GM18909 (cell line): ENCODE measurements around the gene OPALIN.

ENCODE experiments used
- ATAC-seq: cut with Tn5 transposase; IDR thresholded peaks from one replicate; pipeline ENCODE4 v1.9.1; 2021; ENCODE audit warnings: mild to moderate bottlenecking; ENCODE audit not compliant: unreplicated experiment, poor library complexity

OPALIN gene

DNA sequence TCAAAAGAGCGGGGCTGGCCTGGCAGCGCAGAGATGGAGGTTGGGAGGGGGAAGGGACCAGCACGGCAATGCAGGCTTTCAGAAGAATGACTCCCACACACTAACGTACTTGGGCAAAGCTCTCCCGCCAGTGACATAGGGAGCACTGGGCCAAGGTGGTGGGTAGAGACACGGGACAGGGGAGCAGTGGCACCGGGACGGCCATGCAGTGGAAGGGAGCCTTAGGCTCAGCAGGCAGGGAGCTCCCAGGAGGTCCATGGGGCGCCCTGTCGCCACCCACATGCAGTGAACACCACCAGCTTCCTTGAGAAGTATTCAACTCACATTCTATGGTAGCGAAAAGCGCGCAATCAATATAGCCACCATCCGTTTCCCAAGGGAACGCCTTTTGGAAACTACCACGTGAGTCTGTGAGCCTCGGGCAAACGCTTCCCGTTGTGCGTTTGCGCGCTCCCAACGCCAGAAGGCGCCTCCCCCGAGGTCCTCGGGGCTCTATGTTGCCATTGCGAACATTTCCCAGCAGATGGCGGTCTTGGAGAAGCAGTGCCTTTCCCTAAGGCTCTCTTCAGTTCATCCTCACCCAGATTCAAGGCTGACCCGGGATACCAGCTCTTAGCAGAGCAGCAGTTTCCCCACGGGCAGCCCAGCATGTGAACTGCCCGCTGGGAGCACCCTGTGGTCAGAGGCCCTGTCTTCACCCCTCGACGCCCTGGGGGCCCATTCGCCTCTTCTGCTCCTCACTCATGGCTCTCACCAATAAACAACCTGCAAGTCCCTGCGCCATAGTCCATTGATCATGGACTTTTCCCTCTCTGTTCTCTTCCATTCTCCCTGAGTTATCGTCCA, 16.4 kb upstream of the OPALIN start:
- peak; percentile 74 for ATAC-seq

DNA sequence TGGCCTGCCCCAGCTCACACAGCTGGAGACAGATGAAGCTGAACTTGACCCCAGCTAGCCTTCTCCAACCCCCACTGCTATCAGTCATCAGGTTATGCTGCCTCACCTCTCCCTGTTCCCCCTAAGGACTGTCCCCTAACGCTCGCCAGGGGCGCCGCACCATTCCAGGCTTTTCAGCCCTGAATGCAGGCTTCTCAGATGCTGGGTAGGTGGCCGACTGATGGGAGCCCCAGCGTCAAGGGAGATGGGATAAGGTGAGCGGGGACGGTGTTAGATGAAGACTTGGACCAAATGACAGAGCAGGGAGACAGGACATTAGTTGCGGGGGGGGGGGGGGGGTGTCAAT, 15.8 kb upstream of the OPALIN start:
- ATAC-seq = no peak

- ATAC-seq = no peak
These were observed 15.2 kb upstream of the OPALIN start for GRCh38 chr10:96374004-96374403.

DNA sequence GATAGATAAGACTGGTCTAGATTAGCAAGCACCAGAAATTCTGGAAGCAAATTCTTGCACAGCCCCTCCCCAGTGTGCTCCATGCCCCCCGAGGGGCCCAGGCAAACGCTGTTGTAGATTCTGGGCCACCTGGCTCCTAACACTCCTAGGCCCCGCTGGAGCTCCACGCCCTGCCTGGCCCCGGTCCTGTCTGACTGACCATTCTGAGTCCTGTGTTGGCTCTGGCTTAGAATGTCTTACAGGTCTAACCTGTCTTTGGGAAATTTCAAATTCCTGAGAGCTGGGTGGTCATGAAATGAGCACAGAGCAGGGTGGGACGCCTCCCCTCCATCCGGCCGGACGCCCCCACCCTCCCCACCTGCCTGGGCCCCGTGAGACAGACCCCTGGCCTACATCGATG, 12.6 kb upstream of the OPALIN start:
- no peak for ATAC-seq

DNA sequence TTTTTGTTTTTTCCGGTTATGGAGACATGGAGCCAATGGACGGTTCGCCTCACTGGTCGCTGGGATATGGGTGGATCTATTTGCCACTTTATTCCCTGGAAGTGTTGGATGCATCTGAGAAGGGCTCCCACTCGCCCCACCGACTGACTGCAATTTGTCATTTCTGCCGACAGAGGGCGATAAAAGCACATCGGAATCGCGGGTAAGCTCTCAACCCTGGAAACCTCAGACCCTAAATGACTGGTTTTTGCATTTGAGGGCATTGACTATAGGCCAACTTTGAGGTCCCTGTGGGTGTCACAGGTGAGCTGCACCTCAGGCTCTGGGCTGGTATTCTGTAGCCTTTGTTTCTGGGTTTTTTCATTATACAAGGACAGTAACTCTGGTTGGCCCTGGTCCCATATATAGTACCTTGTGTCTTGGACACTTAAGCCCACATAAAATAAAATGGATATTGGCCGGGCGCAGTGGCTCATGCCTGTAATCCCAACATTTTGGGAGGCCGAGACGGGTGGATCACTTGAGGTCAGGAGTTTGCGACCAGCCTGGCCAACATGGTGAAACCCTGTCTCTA, 11.9 kb upstream of the OPALIN start:
- no peak for ATAC-seq

GRCh38 chr10:96369890-96370583, 11.2 kb upstream of the OPALIN start:
- no peak for ATAC-seq

DNA sequence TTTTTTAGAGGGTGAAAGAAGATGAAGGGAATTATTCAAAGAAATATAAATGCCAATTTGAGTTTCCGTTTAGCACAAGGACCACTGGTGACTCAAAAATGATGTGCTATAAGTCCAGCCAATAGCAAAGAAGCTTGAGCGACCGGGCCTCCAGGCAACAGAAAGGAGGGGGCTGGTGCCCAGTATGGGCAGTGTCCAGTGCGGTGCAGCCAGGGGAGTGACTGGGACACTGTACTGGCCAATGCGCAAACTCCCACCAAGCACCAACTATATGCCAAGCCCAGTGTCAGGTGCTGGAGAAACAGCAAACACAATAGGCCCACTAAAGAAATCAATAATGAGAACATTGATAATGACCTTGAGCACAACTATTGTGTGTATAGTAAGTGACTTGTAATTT, 10.2 kb upstream of the OPALIN start:
- ATAC-seq = no peak

- ATAC-seq = no peak
These were observed 8.7 kb upstream of the OPALIN start for GRCh38 chr10:96367470-96367869.

DNA sequence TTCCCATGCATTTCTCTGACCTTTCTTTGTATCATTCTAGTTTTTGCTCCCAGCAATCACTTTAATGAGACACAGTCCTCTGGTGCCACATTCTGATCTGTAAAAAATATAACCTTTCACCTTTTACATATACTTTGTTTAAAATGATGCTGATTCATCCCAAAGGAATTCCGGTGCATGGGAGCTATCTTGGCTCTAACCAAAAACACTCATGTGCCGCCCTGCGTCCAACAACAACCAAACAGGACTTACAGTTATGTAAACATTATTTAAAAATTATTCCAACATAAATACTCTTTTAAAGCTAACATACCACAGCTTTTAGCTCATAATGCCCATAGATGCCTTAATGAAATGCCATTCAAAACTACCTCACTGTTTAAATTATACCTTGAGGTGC, 7.7 kb upstream of the OPALIN start:
- ATAC-seq = no peak

DNA sequence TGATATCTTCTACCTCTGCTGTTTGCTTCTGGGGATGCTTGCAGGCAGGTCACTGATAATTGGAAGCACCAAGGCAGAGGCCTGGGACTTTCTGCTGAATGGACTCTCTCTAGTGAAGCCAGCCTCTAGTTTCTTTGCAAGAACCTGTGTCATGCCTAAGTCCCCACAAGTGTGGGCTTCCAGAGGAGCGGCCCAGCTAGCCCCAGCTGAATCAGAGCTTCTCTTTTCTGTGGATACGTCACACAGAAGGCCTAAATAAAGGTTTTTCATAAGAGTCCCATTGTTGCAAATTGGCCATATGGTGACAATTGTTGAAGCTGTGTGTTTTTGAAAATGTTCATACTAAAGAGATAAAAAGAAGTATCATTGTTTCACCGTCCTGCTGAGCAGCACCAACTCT, 6.8 kb upstream of the OPALIN start:
- ATAC-seq = no peak

GRCh38 chr10:96360766-96361165, 2.0 kb upstream of the OPALIN start:
- no peak for ATAC-seq

DNA sequence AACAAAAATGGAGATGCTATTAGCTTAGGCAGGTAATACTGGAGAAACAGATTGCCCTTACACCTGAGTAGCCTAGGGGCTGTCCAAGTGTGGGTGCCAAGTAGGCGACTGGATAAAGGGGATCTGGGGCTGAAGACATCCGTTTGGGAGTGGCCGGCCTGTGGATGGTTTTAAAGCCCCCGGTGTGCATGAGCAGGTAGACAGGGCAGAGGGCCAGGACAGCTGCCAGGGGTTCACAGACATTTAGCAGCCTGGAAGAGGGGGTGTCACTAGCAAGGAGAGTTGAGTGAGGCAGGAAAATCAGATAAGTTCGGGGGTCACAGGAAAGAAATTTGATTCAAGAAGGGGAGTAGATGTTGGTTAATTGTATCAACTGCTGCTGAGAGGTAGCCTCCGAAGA, 1.5 kb upstream of the OPALIN start:
- ATAC-seq = no peak

- no peak for ATAC-seq
These were observed 814 bp upstream of the OPALIN start for GRCh38 chr10:96359616-96360015.

DNA sequence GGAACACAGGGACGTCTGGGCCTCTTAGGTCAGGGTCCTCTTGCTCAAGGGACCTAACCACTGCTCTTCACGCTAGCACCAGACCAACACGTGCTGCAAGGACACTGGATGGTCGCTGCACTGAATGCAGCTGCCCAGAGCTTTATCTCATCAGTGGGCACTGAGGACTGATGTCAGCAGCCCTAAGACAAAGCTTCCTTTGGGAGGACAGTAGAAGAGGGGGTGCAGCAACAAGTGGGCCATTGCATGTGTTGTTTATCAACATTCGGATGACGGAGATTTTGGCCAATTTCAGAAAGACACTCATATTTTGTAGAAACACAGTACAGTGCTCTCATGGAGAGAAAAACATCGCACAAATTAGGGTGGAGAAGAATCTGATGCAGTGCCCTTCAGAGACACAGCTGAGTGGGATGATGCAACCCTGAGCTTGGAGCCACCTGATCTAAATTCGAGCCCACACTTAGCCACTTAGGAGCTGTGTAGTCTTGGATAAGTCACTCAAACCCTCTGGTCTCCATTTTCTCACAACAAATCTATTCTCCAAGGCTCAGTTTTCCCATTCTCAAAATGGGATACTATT, 1.7 kb downstream of the OPALIN start:
- no peak for ATAC-seq

- ATAC-seq = no peak
These were observed 6.2 kb downstream of the OPALIN start for GRCh38 chr10:96352582-96352981.

DNA sequence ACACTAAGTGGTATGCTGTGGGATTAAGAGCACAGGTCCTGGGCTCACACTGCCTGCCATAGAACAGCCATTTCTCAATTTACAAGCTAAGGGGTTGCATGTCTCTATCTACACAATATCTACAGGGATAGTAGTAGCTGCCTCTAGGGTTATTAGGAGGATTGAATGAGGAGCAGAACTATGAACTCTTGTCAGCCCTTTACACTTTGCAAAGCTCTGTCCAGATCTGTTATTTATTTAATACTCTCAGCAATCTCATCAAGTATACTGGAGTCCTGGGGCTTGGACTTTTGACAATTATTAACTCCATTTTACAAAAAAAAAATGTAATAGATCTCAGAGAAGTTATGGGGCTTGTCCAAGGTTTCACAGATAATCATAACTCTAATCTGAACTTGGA, 6.8 kb downstream of the OPALIN start:
- ATAC-seq = no peak

- ATAC-seq = no peak
These were observed 12.5 kb downstream of the OPALIN start for GRCh38 chr10:96346295-96346694.

- ATAC-seq = no peak
These were observed 13.6 kb downstream of the OPALIN start for GRCh38 chr10:96345222-96345621.

- no peak for ATAC-seq
These were observed 14.6 kb downstream of the OPALIN start for GRCh38 chr10:96344178-96344577.

DNA sequence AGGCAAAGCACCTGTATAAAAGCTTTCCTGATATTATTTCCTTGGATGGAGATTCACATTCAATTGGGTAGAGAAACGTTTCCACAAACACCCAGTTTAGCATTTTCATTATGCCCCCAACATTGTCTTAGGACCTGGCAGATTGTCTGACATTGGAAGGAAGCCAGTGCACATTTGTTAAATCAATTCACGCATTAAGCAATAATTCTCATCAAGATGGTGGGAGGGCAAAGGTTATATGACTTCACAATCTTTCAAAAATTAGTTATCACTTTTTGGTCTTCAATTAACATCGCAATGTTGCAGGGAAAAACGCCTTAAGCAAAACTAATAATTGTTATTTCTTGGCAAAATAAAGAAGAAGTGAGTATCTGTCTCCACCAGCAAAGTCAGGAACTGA, 16.4 kb downstream of the OPALIN start:
- ATAC-seq = no peak
